GM21447 (cell line): ENCODE measurements around the gene CCDC180.
"Not testable (repeated sequence)": the region's sequence is repeated elsewhere in the genome, so short reads cannot be mapped to it uniquely, and the experiment has no call there.

Experiments used
- ATAC-seq: cut with Tn5 transposase; IDR thresholded peaks from one replicate; pipeline ENCODE4 v1.9.1; 2021; ENCODE audit not compliant: unreplicated experiment

Gene CCDC180

GRCh38 chr9:97307500-97308163 is at the start of gene CCDC180:
Gene CCDC180, plus strand, starts transcription at chr9:97307659. Its CDS starts 405 bp downstream, at chr9:97308064.
- no peak for ATAC-seq

GRCh38 chr9:97259834-97260514 is 47.5 kb upstream of the CCDC180 start:
- ATAC-seq = not testable (repeated sequence)

- no peak for ATAC-seq
Measured at GRCh38 chr9:97271292-97271691, 36.2 kb upstream of the CCDC180 start.

GRCh38 chr9:97272072-97272471 is 35.4 kb upstream of the CCDC180 start:
- no peak for ATAC-seq

GRCh38 chr9:97276310-97276852 is 31.1 kb upstream of the CCDC180 start:
- ATAC-seq = no peak

- no peak for ATAC-seq
Measured at GRCh38 chr9:97277953-97278352, 29.5 kb upstream of the CCDC180 start.

GRCh38 chr9:97280755-97281330 is 26.6 kb upstream of the CCDC180 start:
- ATAC-seq = no peak

- no peak for ATAC-seq
Measured at GRCh38 chr9:97283768-97284167, 23.7 kb upstream of the CCDC180 start.

- ATAC-seq = no peak
Measured at GRCh38 chr9:97284798-97285197, 22.7 kb upstream of the CCDC180 start.

- ATAC-seq = no peak
Measured at GRCh38 chr9:97292200-97292599, 15.3 kb upstream of the CCDC180 start.

GRCh38 chr9:97293207-97293721 is 14.2 kb upstream of the CCDC180 start:
- ATAC-seq = no peak

GRCh38 chr9:97293818-97294217 is 13.6 kb upstream of the CCDC180 start:
- ATAC-seq = no peak

- ATAC-seq = no peak
Measured at GRCh38 chr9:97297889-97298288, 9.6 kb upstream of the CCDC180 start.

GRCh38 chr9:97299809-97300414 is 7.5 kb upstream of the CCDC180 start:
- no peak for ATAC-seq

- ATAC-seq = no peak
Measured at GRCh38 chr9:97300586-97300985, 6.9 kb upstream of the CCDC180 start.

- no peak for ATAC-seq
Measured at GRCh38 chr9:97301974-97302373, 5.5 kb upstream of the CCDC180 start.

GRCh38 chr9:97304586-97304985 is 2.9 kb upstream of the CCDC180 start:
- ATAC-seq = no peak

- ATAC-seq = no peak
Measured at GRCh38 chr9:97305501-97306298, 1.8 kb upstream of the CCDC180 start.

- ATAC-seq = no peak
Measured at GRCh38 chr9:97307091-97307490, 368 bp upstream of the CCDC180 start.

- ATAC-seq = no peak
Measured at GRCh38 chr9:97309260-97309659, 1.8 kb downstream of the CCDC180 start.

GRCh38 chr9:97310023-97310422 is 2.6 kb downstream of the CCDC180 start:
- ATAC-seq = no peak
